ENCODE data around the gene PSMB2. TPM values are rescaled to one million over a fixed set of nuclear protein-coding genes. Genes with fewer than 3 reads are reported as not detected.
"Not testable (repeated sequence)": the region's sequence is repeated elsewhere in the genome, so short reads cannot be mapped to it uniquely, and the experiment has no call there.

The PSMB2 gene
- total and polyA plus RNA-seq, 9 donors, result 16.7 to 88.7 (median 36.9) TPM

- Histone ChIP-seq H3K27ac (no peak overlapping the region), H3K27me3 (no peaks in the 10 kb centered on the region), H3K36me3 (no peaks in the 10 kb centered on the region), H3K4me3 (no peak overlapping the region), H3K9me3 (no peaks in the 10 kb centered on the region), H3K4me1 (ENCODE audit: insufficient read depth) (no peaks in the 10 kb centered on the region)
- 74 to 82% (median 77%) methylated on average over 21 of the region's 21 CpGs for WGBS, 3 donors
- intact Hi-C loops (cut with DNase I), result no loop called here
- DNase-seq, result no peak
- no peak for TF ChIP-seq CTCF (IDR thresholded peaks at IDR 0.05)
- TF ChIP-seq POLR2A (IDR thresholded peaks at IDR 0.05), result no peak
- no peak for TF ChIP-seq EP300 (IDR thresholded peaks at IDR 0.05)
These were observed 53.0 kb downstream of the PSMB2 start for GRCh38 chr1:35588197-35588910.

GRCh38 chr1:35587736-35588135 lies 53.6 kb downstream of the PSMB2 start:
- 76 to 83% (median 80%) methylated on average over 6 of the region's 6 CpGs for WGBS, 3 donors

GRCh38 chr1:35586808-35587207 lies 54.5 kb downstream of the PSMB2 start:
- TF ChIP-seq CTCF (IDR thresholded peaks at IDR 0.05), result no peak
- TF ChIP-seq POLR2A (IDR thresholded peaks at IDR 0.05), result no peak
- no peak for TF ChIP-seq EP300 (IDR thresholded peaks at IDR 0.05)
- Histone ChIP-seq H3K36me3 (no peaks in the 10 kb centered on the region), H3K9me3 (no peaks in the 10 kb centered on the region), H3K4me1 (ENCODE audit: insufficient read depth) (no peaks in the 10 kb centered on the region), H3K4me3 (no peak overlapping the region), H3K27ac (no peak overlapping the region), H3K27me3 (no peaks in the 10 kb centered on the region)
- DNase-seq, result no peak
- intact Hi-C loops (cut with DNase I), result no loop called here
- 89 to 95% (median 90%) methylated on average over 7 of the region's 7 CpGs for WGBS, 3 donors

More at GRCh38 chr1:35587736-35588135, 53.6 kb downstream of the PSMB2 start:
- no peaks in the 10 kb centered on the region for H3K36me3 ChIP-seq
- no peaks in the 10 kb centered on the region for H3K9me3 ChIP-seq
- H3K4me3 ChIP-seq, result no peak overlapping the region
- no peaks in the 10 kb centered on the region for H3K4me1 ChIP-seq (ENCODE audit: insufficient read depth)
- H3K27me3 ChIP-seq, result no peaks in the 10 kb centered on the region
- intact Hi-C loops (cut with DNase I), result no loop called here
- H3K27ac ChIP-seq, result no peak overlapping the region
- TF ChIP-seq EP300 (IDR thresholded peaks at IDR 0.05), result no peak
- TF ChIP-seq POLR2A (IDR thresholded peaks at IDR 0.05), result no peak
- no peak for TF ChIP-seq CTCF (IDR thresholded peaks at IDR 0.05)
- DNase-seq, result no peak

- H3K4me1 ChIP-seq (ENCODE audit: insufficient read depth); intact Hi-C loops (cut with DNase I); DNase-seq; H3K4me3 ChIP-seq; H3K9me3 ChIP-seq; H3K36me3 ChIP-seq; H3K27ac ChIP-seq; H3K27me3 ChIP-seq: not testable (repeated sequence)
- WGBS, 3 donors, result 96 to 100% (median 100%) methylated on average over 1 of the region's 1 CpG
These were observed 55.5 kb downstream of the PSMB2 start for GRCh38 chr1:35585805-35586204.

GRCh38 chr1:35585281-35585680 lies 56.0 kb downstream of the PSMB2 start:
- H3K9me3 ChIP-seq, result no peaks in the 10 kb centered on the region
- intact Hi-C loops (cut with DNase I), result no loop called here
- WGBS, 3 donors, result 83 to 87% (median 85%) methylated on average over 3 of the region's 3 CpGs
- no peak overlapping the region for H3K27ac ChIP-seq
- H3K27me3 ChIP-seq, result no peaks in the 10 kb centered on the region
- H3K4me1 ChIP-seq (ENCODE audit: insufficient read depth), result no peaks in the 10 kb centered on the region
- DNase-seq, result no peak
- no peaks in the 10 kb centered on the region for H3K36me3 ChIP-seq
- H3K4me3 ChIP-seq, result no peak overlapping the region
- TF ChIP-seq EP300 (IDR thresholded peaks at IDR 0.05), result no peak
- no peak for TF ChIP-seq CTCF (IDR thresholded peaks at IDR 0.05)
- no peak for TF ChIP-seq POLR2A (IDR thresholded peaks at IDR 0.05)

GRCh38 chr1:35581621-35582020 lies 59.7 kb downstream of the PSMB2 start:
- H3K9me3 ChIP-seq; DNase-seq; H3K27ac ChIP-seq; H3K27me3 ChIP-seq; H3K4me3 ChIP-seq; H3K36me3 ChIP-seq; H3K4me1 ChIP-seq (ENCODE audit: insufficient read depth); intact Hi-C loops (cut with DNase I): not testable (repeated sequence)
- 93 to 95% (median 94%) methylated on average over 9 of the region's 9 CpGs for WGBS, 3 donors

Measured in ovary (tissue), 9 donors.